Measurements from ENCODE around the gene TBX20. TPM values are rescaled to one million over a fixed set of nuclear protein-coding genes. Genes with fewer than 3 reads are reported as not detected.

The TBX20 gene, protein sequence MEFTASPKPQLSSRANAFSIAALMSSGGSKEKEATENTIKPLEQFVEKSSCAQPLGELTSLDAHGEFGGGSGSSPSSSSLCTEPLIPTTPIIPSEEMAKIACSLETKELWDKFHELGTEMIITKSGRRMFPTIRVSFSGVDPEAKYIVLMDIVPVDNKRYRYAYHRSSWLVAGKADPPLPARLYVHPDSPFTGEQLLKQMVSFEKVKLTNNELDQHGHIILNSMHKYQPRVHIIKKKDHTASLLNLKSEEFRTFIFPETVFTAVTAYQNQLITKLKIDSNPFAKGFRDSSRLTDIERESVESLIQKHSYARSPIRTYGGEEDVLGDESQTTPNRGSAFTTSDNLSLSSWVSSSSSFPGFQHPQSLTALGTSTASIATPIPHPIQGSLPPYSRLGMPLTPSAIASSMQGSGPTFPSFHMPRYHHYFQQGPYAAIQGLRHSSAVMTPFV
- total RNA-seq = 100 to 1,000 TPM in 8 of 10 donors, 10 to 100 TPM in 2; 94.6 to 186 (median 114) TPM
- polyA plus RNA-seq = 1 to 10 TPM; 3.5 to 5.4 TPM
- long read RNA-seq, donor 1, partial matches to known transcripts = 0 of 9 reads
- long read RNA-seq, donor 1, other reads (novel, unspliced or antisense) = 9 of 9 reads
- long read RNA-seq, donor 2, partial matches to known transcripts = 0 of 8 reads
- long read RNA-seq, donor 2, other reads (novel, unspliced or antisense) = 8 of 8 reads
- long read RNA-seq, donor 3, partial matches to known transcripts = 2 of 8 reads
- long read RNA-seq, donor 3, other reads (novel, unspliced or antisense) = 6 of 8 reads

DNA sequence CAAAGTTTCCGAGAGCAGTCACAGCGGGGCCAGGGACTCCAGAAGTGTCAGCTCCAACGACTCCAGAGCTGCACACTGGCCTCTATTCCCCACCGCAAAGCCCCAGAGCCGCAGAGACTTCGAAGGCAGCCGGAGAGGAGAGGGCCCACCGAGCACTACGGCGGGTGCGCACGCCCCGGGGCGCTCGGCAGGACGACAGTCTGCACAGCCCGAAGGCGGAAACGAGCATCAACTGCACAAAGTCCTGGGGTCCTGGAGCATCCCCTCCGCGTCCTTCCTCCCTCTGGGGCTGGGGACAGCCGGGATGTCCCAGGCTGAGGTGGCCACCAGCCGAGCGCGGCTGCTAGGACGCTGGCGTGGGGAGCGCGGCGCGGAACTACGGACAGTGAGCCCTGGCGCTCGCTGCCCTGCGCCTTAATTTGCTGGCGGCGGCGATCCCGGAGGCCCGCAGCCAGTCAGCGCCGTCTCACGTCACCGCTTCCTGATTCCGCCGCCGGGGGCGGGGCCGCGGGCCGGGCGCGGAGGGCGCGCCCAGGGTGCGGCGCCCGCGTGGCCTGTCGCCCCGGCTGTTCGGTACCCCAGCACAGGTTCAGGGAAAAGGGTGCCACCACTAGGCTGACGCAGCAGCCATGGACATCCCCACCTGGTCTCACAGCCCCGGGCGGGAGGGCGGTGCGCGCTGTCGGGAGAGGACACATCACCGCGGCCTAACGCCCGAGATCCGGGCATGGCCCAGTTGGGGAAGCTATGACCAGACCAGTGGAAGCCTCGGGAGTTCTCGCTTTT, at the start of gene TBX20:
TSS of gene TBX20 (minus strand) at position 391 of the 786 bp plus-strand sequence. CDS start 480 bp downstream, outside the sequence.
- TF ChIP-seq, protein P1, sequence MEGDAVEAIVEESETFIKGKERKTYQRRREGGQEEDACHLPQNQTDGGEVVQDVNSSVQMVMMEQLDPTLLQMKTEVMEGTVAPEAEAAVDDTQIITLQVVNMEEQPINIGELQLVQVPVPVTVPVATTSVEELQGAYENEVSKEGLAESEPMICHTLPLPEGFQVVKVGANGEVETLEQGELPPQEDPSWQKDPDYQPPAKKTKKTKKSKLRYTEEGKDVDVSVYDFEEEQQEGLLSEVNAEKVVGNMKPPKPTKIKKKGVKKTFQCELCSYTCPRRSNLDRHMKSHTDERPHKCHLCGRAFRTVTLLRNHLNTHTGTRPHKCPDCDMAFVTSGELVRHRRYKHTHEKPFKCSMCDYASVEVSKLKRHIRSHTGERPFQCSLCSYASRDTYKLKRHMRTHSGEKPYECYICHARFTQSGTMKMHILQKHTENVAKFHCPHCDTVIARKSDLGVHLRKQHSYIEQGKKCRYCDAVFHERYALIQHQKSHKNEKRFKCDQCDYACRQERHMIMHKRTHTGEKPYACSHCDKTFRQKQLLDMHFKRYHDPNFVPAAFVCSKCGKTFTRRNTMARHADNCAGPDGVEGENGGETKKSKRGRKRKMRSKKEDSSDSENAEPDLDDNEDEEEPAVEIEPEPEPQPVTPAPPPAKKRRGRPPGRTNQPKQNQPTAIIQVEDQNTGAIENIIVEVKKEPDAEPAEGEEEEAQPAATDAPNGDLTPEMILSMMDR (IDR thresholded peaks at IDR 0.05) = no peak
- intact Hi-C loops (cut with DNase I) = loop anchor here in 9 of 10 donors (5.0 to 10.0 kb wide), 9 partner anchors 78 to 281 kb away; no protein-coding TSS in a partner anchor
- 1 to 2% methylated on average over 75 to 76 of the region's 76 CpGs for WGBS, 2 donors
- Histone ChIP-seq H3K27ac (peak within 1 kb of the TSS; percentile 76 to 96 (median 92)), H3K9me3 (no peaks in the 10 kb centered on the region), H3K4me1 (peaks cover 0 to 33% (median 16%) of the 10 kb centered on the region in 9 donors), H3K4me3 (peak within 1 kb of the TSS; percentile 52 to 86 (median 77)), H3K36me3 (peaks cover 0 to 5% (median 0%) of the 10 kb centered on the region in 9 donors), H3K27me3 (peaks cover 0 to 100% (median 73%) of the 10 kb centered on the region in 7 donors)
- peak; percentile 69 to 85 for DNase-seq
- peak; percentile 69 to 85 (median 77) for ATAC-seq

DNA sequence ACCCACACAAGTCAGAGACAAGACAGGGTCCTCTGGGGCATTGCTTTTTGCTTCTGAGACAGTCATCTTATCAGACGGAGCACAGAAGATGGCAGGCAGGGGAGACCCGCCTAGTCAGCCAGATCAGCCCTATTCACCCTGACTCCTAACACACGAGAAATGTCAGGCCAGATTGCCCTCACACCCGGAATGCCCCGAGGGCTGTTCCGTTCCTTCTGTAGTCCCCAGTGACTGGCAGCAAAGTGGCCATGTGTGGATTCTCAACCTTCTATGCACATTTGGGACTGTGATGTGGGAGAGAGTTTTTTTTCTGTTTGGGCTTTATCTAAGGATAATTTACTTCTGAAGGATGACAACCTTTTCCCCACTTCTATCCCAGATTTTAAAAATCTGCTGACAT, 35.5 kb upstream of the TBX20 start:
- DNase-seq = no peak
- Histone ChIP-seq H3K27ac (no peak overlapping the region), H3K27me3 (no peaks in the 10 kb centered on the region), H3K4me3 (no peak overlapping the region), H3K9me3 (peaks cover 0 to 26% (median 9%) of the 10 kb centered on the region in 11 donors), H3K4me1 (peaks cover 0 to 14% (median 0%) of the 10 kb centered on the region in 9 donors), H3K36me3 (no peaks in the 10 kb centered on the region)
- intact Hi-C loops (cut with DNase I) = no loop called here
- WGBS, 2 donors = 68 to 77% methylated on average over 6 of the region's 6 CpGs
- TF ChIP-seq, protein P1 (IDR thresholded peaks at IDR 0.05) = no peak
- ATAC-seq = no peak

DNA sequence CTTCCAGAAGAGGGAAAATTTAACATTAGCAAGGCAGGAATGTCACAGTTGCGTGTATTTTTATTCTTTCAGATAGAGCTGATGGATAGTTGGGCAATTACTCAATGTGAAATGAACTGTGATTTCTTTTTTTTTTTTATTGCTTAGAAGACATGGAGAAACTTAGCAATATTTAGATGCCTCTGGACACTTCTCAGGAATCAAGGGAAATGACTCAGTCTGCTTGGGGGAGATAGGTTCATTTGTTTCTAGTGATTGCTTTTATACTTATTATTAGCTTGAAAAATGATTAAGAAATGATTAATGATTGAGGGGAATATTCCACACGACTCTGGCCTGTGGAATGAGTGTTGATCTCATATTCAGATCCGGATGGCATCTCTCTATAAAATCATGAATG, 33.1 kb upstream of the TBX20 start:
- Histone ChIP-seq H3K4me3 (no peak overlapping the region), H3K27me3 (no peaks in the 10 kb centered on the region), H3K27ac (no peak overlapping the region), H3K4me1 (peaks cover 0 to 14% (median 0%) of the 10 kb centered on the region in 9 donors), H3K9me3 (peaks cover 0 to 8% (median 0%) of the 10 kb centered on the region in 11 donors), H3K36me3 (no peaks in the 10 kb centered on the region)
- TF ChIP-seq, protein P1 (IDR thresholded peaks at IDR 0.05) = no peak
- WGBS, 2 donors = 75 to 79% methylated on average over 3 of the region's 3 CpGs
- DNase-seq (no peak), ATAC-seq (no peak)
- intact Hi-C loops (cut with DNase I) = no loop called here

DNA sequence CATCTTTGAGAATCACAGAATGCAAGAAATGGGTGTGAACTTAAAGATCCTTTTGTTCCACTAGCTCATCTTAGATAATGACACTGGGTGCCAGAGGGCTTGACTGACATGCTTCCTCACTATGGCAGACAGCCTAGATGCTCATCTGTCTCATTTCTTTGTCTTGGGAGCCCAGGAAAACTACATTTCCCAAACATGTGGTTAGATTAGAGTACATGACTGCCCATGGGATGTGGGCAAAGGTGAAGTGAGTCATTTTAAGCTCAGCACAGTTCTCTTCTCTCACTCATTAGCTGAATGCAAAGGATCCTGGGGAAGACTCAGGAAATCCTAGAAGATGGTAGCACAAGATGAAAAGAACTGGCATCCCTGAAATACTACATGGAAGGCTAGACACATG, 32.5 kb upstream of the TBX20 start:
- H3K36me3 ChIP-seq = no peaks in the 10 kb centered on the region
- no peak overlapping the region for H3K27ac ChIP-seq
- TF ChIP-seq, protein P1 (IDR thresholded peaks at IDR 0.05) = no peak
- no peak overlapping the region for H3K4me3 ChIP-seq
- DNase-seq = no peak
- H3K4me1 ChIP-seq = peaks cover 0 to 14% (median 0%) of the 10 kb centered on the region in 9 donors
- ATAC-seq = no peak
- H3K27me3 ChIP-seq = no peaks in the 10 kb centered on the region
- intact Hi-C loops (cut with DNase I) = no loop called here
- peaks cover 0 to 8% (median 0%) of the 10 kb centered on the region in 11 donors for H3K9me3 ChIP-seq
